Measurements from ENCODE around the gene SLC35F3.

- TF ChIP-seq CTCF (IDR thresholded peaks at IDR 0.05) (peak; percentile 27 to 68 (median 60)), POLR2A (IDR thresholded peaks at IDR 0.05) (no peak)
These were observed 210.3 kb downstream of the SLC35F3 start for GRCh38 chr1:234114648-234115307.

Data from adrenal gland (tissue), 5 donors.